SK-N-SH (cell line): ENCODE data around the gene PGAP2. TPM values are rescaled to one million over a fixed set of nuclear protein-coding genes. Genes with fewer than 3 reads are reported as not detected.

ENCODE experiments used
- CTCF ChIA-PET: fragments of 300-600, 350-600 bp; formaldehyde crosslinking; extraction: SDS; loops from one replicate; lab custom pipeline; 2021; lab: Yijun Ruan, JAX
- POLR2A ChIA-PET: fragments of 350-600 bp; sonication (Branson Sonifier 250); formaldehyde crosslinking; extraction: SDS; loops from one replicate; lab custom pipeline; 2020; ENCODE audit warnings: antibody characterized with exemption, inconsistent platforms; lab: Yijun Ruan, JAX
- DNase-seq: peaks from one replicate; pipeline ENCODE4 v3.0.0; 2012
- H2AFZ ChIP-seq: fragments of 200-600 bp; sonication (generic); 2 replicates; pipeline ENCODE4 v1.8.1; 2016; ENCODE audit warnings: antibody characterized with exemption, mild to moderate bottlenecking, low read depth
- H3F3A ChIP-seq: fragments of 200-600 bp; sonication (generic); replicated peaks from 2 replicates; pipeline ENCODE3; 2016; ENCODE audit warnings: antibody characterized with exemption, mild to moderate bottlenecking; ENCODE audit not compliant: insufficient read depth
- H3K27ac ChIP-seq, 2 experiments: fragments of 200-500 bp in 1 of 2; fragments of 200-600 bp in 1 of 2; sonication (Bioruptor generic) in 1 of 2; sonication (generic), shearing (Covaris generic) in 1 of 2; 2 replicates each; pipeline versions ENCODE4 v1.5.1 to v1.6.1; 2014 to 2016; ENCODE audit warnings: low read depth in 2 of 2, inconsistent platforms in 1 of 2, low read length in 1 of 2, mild to moderate bottlenecking in 1 of 2, mixed read lengths in 1 of 2
- H3K27me3 ChIP-seq: fragments of 200-600 bp; sonication (generic), shearing (Covaris generic); 2 replicates; pipeline ENCODE4 v1.6.1; 2016; ENCODE audit warnings: mixed run types; ENCODE audit not compliant: insufficient read depth
- H3K36me3 ChIP-seq, 2 experiments: fragments of 200-500 bp in 1 of 2; fragments of 200-600 bp in 1 of 2; sonication (Bioruptor generic) in 1 of 2; sonication (generic) in 1 of 2; replicated peaks in 1 of 2; 2 replicates each; pipeline versions ENCODE3 to v1.5.1; 2014 to 2016; ENCODE audit warnings: low read length in 1 of 2, mild to moderate bottlenecking in 1 of 2; ENCODE audit not compliant: insufficient read depth in 2 of 2, control insufficient read depth in 1 of 2
- H3K4me1 ChIP-seq, 2 experiments: fragments of 200-500 bp in 1 of 2; fragments of 200-600 bp in 1 of 2; sonication (Bioruptor generic) in 1 of 2; sonication (generic), shearing (Covaris generic) in 1 of 2; 2 replicates each; pipeline versions ENCODE4 v1.5.1 to v1.6.1; 2014 to 2016; ENCODE audit warnings: low read depth in 1 of 2, low read length in 1 of 2, mixed run types in 1 of 2; ENCODE audit not compliant: insufficient read depth in 2 of 2, control insufficient read depth in 1 of 2
- H3K4me2 ChIP-seq: fragments of 200-600 bp; sonication (generic), shearing (Covaris generic); 2 replicates; pipeline ENCODE4 v1.6.1; 2017; ENCODE audit warnings: mixed run types
- H3K4me3 ChIP-seq, 2 experiments: fragments of 200-500 bp in 1 of 2; fragments of 200-600 bp in 1 of 2; sonication (Bioruptor generic) in 1 of 2; sonication (generic), shearing (Covaris generic) in 1 of 2; 2 replicates each; pipeline versions ENCODE4 v1.5.1 to v1.8.1; 2014 to 2016; ENCODE audit warnings: low read depth in 2 of 2, inconsistent platforms in 1 of 2, low read length in 1 of 2, mild to moderate bottlenecking in 1 of 2, mixed read lengths in 1 of 2, moderate library complexity in 1 of 2
- H3K79me2 ChIP-seq: fragments of 200-600 bp; sonication (generic); 2 replicates; pipeline ENCODE4 v1.8.1; 2017; ENCODE audit warnings: mild to moderate bottlenecking; ENCODE audit not compliant: insufficient read depth
- H3K9ac ChIP-seq: fragments of 200-600 bp; sonication (generic); 2 replicates; pipeline ENCODE4 v1.6.1; 2017; ENCODE audit warnings: mixed run types
- H3K9me2 ChIP-seq: fragments of 200-600 bp; sonication (generic); 2 replicates; pipeline ENCODE4 v1.6.1; 2017; ENCODE audit warnings: mixed run types
- H3K9me3 ChIP-seq: fragments of 200-600 bp; sonication (generic); 2 replicates; pipeline ENCODE4 v1.6.1; 2017; ENCODE audit warnings: mixed run types, mild to moderate bottlenecking, moderate library complexity
- H4K20me1 ChIP-seq: fragments of 200-600 bp; sonication (generic); 2 replicates; pipeline ENCODE4 v1.6.1; 2017; ENCODE audit warnings: mild to moderate bottlenecking, mixed run types; ENCODE audit not compliant: insufficient read depth
- CHD2 ChIP-seq: fragments of 150-350 bp; IDR thresholded peaks from 2 replicates; pipeline ENCODE4 v1.6.1; 2018; ENCODE audit warnings: low read length; ENCODE audit not compliant: partially characterized antibody
- MEF2A ChIP-seq: IDR thresholded peaks from 2 replicates; pipeline ENCODE4 v1.4.0; 2012; ENCODE audit warnings: low read depth, borderline replicate concordance
- NFIC ChIP-seq: IDR thresholded peaks from 2 replicates; pipeline ENCODE4 v1.4.0; 2012; ENCODE audit warnings: borderline replicate concordance
- NRF1 ChIP-seq: IDR thresholded peaks from 2 replicates; pipeline ENCODE4 v1.6.1; 2012; ENCODE audit warnings: low read depth, mild to moderate bottlenecking, low read length
- PBX3 ChIP-seq: IDR thresholded peaks from 2 replicates; pipeline ENCODE4; 2012
- RAD21 ChIP-seq: IDR thresholded peaks from 2 replicates; pipeline ENCODE4 v1.6.1; 2012; ENCODE audit warnings: mild to moderate bottlenecking, low read length
- RFX5 ChIP-seq: IDR thresholded peaks from 2 replicates; pipeline ENCODE4 v1.6.1; 2012; ENCODE audit warnings: mild to moderate bottlenecking, improper control_type of control experiment, low read length
- RXRA ChIP-seq: IDR thresholded peaks from 2 replicates; pipeline ENCODE4 v1.4.0; 2012; ENCODE audit warnings: low read depth, mild to moderate bottlenecking, borderline replicate concordance
- SIN3A ChIP-seq: IDR thresholded peaks from 2 replicates; pipeline ENCODE4 v1.6.1; 2012; ENCODE audit warnings: low read depth, mild to moderate bottlenecking, low read length, moderate library complexity, borderline replicate concordance
- SMC3 ChIP-seq: IDR thresholded peaks from 2 replicates; pipeline ENCODE4 v1.6.1; 2012; ENCODE audit warnings: low read depth, low read length, improper control_type of control experiment
- TCF12 ChIP-seq: IDR thresholded peaks from 2 replicates; pipeline ENCODE4 v1.4.0; 2012
- WGBS: methylation state at CpG from one replicate; pipeline ENCODE4 v1.1.6; 2017; ENCODE audit warnings: low lambda C conversion rate; 5-methylcytosine and 5-hydroxymethylcytosine counted together
- polyA plus RNA-seq, 3 experiments: library from polyadenylated mRNA; depleted of rRNA; stranded (reverse); fragments of >200 nt; gene quantifications; 2 replicates each; pipeline ENCODE4 v1.2.3, GENCODE V29; 2012
- TF ChIP-seq, protein P1 (sequence below): IDR thresholded peaks from 2 replicates; pipeline ENCODE4 v1.4.0; 2012; ENCODE audit warnings: low read depth
- TF ChIP-seq, protein P2 (sequence below): fragments of 150-350 bp; IDR thresholded peaks from 2 replicates; pipeline ENCODE4 v1.6.1; 2017; ENCODE audit warnings: antibody characterized with exemption, low read length, low read depth, borderline replicate concordance

Gene PGAP2
- polyA plus RNA-seq, 1 of the 3 experiments (the other 2 are of a cell fraction), result 41.3 TPM

DNA sequence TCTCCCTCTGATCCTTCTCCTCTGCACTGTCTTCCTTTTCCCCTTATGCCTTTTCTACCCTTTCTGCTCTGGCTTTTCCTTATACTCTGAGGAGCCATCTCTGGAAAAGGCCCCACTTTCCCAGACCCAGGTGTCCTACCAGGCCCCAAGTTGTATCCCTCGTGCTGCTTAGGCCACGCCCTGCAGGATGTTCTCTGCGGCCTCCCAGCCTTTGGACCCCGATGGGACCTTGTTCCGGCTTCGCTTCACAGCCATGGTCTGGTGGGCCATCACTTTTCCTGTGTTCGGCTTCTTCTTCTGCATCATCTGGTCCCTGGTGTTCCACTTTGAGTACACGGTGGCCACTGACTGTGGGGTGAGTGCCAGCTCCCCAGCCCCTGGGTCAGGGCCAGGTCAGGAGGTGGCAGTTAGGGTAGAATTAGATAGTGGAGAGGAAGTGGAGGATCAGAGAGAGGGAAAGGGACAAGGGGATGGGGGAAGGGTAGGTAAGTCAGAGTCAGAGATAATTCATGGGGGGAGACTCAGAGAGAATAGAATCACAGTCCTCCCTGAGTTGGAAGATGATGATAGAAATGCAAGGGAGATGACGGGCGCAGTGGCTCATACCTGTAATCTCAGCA lies 8.9 kb downstream of the PGAP2 start:
- H3K79me2 ChIP-seq, result no peaks in the 10 kb centered on the region
- no peaks in the 10 kb centered on the region for H3K9me3 ChIP-seq
- no peak overlapping the region for H3K27ac ChIP-seq
- H2AFZ ChIP-seq, result no peak overlapping the region
- H3K27me3 ChIP-seq, result no peaks in the 10 kb centered on the region
- CTCF ChIA-PET, result interaction anchor here (1.5 to 2.7 kb wide), 3 partner anchors 9 to 32 kb away, joined by 5 to 10 read pairs (median 9); partner anchors contain the start of genes PGAP2 and RHOG
- no peaks in the 10 kb centered on the region for H3K4me1 ChIP-seq
- no peak for DNase-seq
- TF ChIP-seq, protein P1, sequence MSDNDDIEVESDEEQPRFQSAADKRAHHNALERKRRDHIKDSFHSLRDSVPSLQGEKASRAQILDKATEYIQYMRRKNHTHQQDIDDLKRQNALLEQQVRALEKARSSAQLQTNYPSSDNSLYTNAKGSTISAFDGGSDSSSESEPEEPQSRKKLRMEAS, result no peak
- no peak for TF ChIP-seq RXRA
- TF ChIP-seq SMC3, result no peak
- TF ChIP-seq NRF1, result no peak
- TF ChIP-seq, protein P2, sequence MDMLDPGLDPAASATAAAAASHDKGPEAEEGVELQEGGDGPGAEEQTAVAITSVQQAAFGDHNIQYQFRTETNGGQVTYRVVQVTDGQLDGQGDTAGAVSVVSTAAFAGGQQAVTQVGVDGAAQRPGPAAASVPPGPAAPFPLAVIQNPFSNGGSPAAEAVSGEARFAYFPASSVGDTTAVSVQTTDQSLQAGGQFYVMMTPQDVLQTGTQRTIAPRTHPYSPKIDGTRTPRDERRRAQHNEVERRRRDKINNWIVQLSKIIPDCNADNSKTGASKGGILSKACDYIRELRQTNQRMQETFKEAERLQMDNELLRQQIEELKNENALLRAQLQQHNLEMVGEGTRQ, result no peak
- TF ChIP-seq SIN3A, result no peak
- TF ChIP-seq TCF12, result no peak
- no peak for TF ChIP-seq MEF2A
- TF ChIP-seq RAD21, result no peak
- TF ChIP-seq, all 33 proteins: peak for 0
- 95% methylated on average over 10 of the region's 10 CpGs for WGBS
- Histone ChIP-seq H4K20me1 (no peaks in the 10 kb centered on the region), H3K9me2 (no peaks in the 10 kb centered on the region), H3F3A (no peaks in the 10 kb centered on the region), H3K36me3 (no peaks in the 10 kb centered on the region), H3K4me3 (no peak overlapping the region), H3K9ac (no peak overlapping the region), H3K4me2 (no peak overlapping the region)
- POLR2A ChIA-PET, result no interaction called here

DNA sequence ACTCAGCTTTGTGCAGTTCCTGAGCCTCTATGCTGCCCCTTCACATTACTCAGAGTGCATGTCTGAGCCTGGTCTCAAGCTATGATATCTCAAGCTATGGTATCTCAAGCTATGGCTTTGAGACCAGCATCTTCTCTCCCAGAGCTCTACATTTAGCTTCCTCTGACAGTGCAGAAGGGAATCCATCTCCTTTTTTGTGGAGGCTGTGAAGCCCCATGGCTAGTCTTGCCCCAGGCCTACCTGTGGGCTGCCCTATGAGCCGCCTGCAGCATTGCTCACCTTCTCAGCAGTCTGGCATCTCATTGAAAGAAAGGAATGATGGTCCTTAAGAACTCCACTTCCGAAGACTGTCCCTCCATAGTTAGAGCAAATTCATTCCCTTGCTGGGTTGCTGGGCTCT lies 12.6 kb downstream of the PGAP2 start:
- CTCF ChIA-PET, result interaction anchor here (2.9 to 3.1 kb wide), 2 partner anchors 12 to 34 kb away, joined by 10 to 27 read pairs; partner anchors contain the start of genes PGAP2 and STIM1

DNA sequence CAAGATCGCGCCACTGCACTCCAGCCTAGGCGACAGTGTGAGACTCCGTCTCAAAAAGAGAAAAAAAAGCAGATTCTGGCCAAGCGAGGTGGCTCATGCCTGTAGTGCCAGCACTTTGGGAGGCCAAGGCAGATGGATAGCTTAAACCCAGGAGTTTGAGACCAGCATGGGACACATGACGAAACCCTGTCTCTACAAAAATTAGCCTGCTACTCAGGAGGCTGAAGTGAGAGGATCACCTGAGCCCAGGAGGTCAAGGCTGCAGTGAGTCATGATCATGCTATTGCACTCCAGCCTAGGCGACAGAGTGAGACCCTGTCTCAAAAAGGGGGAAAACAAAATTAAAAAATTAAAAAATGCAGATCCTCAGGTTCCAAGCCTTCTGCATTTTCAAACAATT lies 14.0 kb downstream of the PGAP2 start:
- H3K4me3 ChIP-seq, result no peak overlapping the region
- ChIA-PET POLR2A (no interaction called here), CTCF (interaction anchor here (0.7 to 0.8 kb wide), 2 partner anchors 8 to 39 kb away, joined by 3 read pairs; no protein-coding TSS in a partner anchor)
- no peak overlapping the region for H2AFZ ChIP-seq
- H3K9me3 ChIP-seq, result no peaks in the 10 kb centered on the region
- DNase-seq, result no peak
- no peak overlapping the region for H3K9ac ChIP-seq
- TF ChIP-seq RAD21 (no peak), RFX5 (no peak), CHD2 (no peak), PBX3 (no peak), NFIC (no peak)
- TF ChIP-seq, protein P1, result no peak
- no peak overlapping the region for H3K4me2 ChIP-seq
- H3K4me1 ChIP-seq, result no peaks in the 10 kb centered on the region
- peaks cover 9% of the 10 kb centered on the region for H3F3A ChIP-seq
- no peaks in the 10 kb centered on the region for H3K27me3 ChIP-seq
- no peaks in the 10 kb centered on the region for H3K79me2 ChIP-seq
- no peaks in the 10 kb centered on the region for H3K9me2 ChIP-seq
- no peaks in the 10 kb centered on the region for H4K20me1 ChIP-seq
- H3K36me3 ChIP-seq, result peaks cover 4 to 12% of the 10 kb centered on the region in 2 experiments
- no peak overlapping the region for H3K27ac ChIP-seq
- 91% methylated on average over 7 of the region's 7 CpGs for WGBS

More for the DNA sequence above, 12.6 kb downstream of the PGAP2 start:
- Histone ChIP-seq H3K4me3 (no peak overlapping the region), H2AFZ (no peak overlapping the region), H3F3A (peaks cover 7% of the 10 kb centered on the region), H3K27ac (no peak overlapping the region), H4K20me1 (no peaks in the 10 kb centered on the region), H3K9me2 (no peaks in the 10 kb centered on the region), H3K79me2 (no peaks in the 10 kb centered on the region), H3K36me3 (peaks cover 3 to 4% of the 10 kb centered on the region in 2 experiments), H3K9me3 (no peaks in the 10 kb centered on the region), H3K4me1 (no peaks in the 10 kb centered on the region), H3K4me2 (no peak overlapping the region), H3K9ac (no peak overlapping the region), H3K27me3 (no peaks in the 10 kb centered on the region)
- no peak for DNase-seq
- 95% methylated on average over 2 of the region's 2 CpGs for WGBS
- POLR2A ChIA-PET, result no interaction called here
- TF ChIP-seq NFIC, result no peak
